ENCODE data around the gene EIF2S1.
"Not testable (repeated sequence)": the region's sequence is repeated elsewhere in the genome, so short reads cannot be mapped to it uniquely, and the experiment has no call there.

The EIF2S1 gene

GRCh38 chr14:67413806-67414769, 54.0 kb downstream of the EIF2S1 start:
- peak; percentile 46 to 60 for DNase-seq

- DNase-seq: not testable (repeated sequence)
Measured at GRCh38 chr14:67415610-67416009, 55.5 kb downstream of the EIF2S1 start.

GRCh38 chr14:67416085-67416484, 56.0 kb downstream of the EIF2S1 start:
- DNase-seq: no peak

GRCh38 chr14:67416810-67417209, 56.7 kb downstream of the EIF2S1 start:
- no peak for DNase-seq

- no peak for DNase-seq
Measured at GRCh38 chr14:67417633-67418032, 57.5 kb downstream of the EIF2S1 start.

GRCh38 chr14:67418401-67419191, 58.5 kb downstream of the EIF2S1 start:
- no peak for DNase-seq

GRCh38 chr14:67420102-67420739, 60.1 kb downstream of the EIF2S1 start:
- peak; percentile 51 to 57 for DNase-seq

GRCh38 chr14:67421356-67422224, 61.5 kb downstream of the EIF2S1 start:
- no peak for DNase-seq

GRCh38 chr14:67423424-67423823, 63.3 kb downstream of the EIF2S1 start:
- no peak for DNase-seq

- no peak for DNase-seq
Measured at GRCh38 chr14:67424539-67424938, 64.4 kb downstream of the EIF2S1 start.

- no peak for DNase-seq
Measured at GRCh38 chr14:67425608-67426007, 65.5 kb downstream of the EIF2S1 start.

GRCh38 chr14:67426161-67426560, 66.0 kb downstream of the EIF2S1 start:
- DNase-seq: no peak

GRCh38 chr14:67426983-67427606, 67.0 kb downstream of the EIF2S1 start:
- DNase-seq: peak; percentile 62 to 73

GRCh38 chr14:67428501-67429031, 68.4 kb downstream of the EIF2S1 start:
- DNase-seq: no peak

- no peak for DNase-seq
Measured at GRCh38 chr14:67429510-67430205, 69.5 kb downstream of the EIF2S1 start.

- DNase-seq: no peak
Measured at GRCh38 chr14:67432050-67432564, 72.0 kb downstream of the EIF2S1 start.

- DNase-seq: no peak
Measured at GRCh38 chr14:67435603-67436002, 75.5 kb downstream of the EIF2S1 start.
